H9 (cell line): ENCODE results near the gene KRT86. TPM values are rescaled to one million over a fixed set of nuclear protein-coding genes. Genes with fewer than 3 reads are reported as not detected.
A peak's percentile ranks its signal among the peaks of the same experiment; 100 is the strongest.
"Not testable (repeated sequence)": the region's sequence is repeated elsewhere in the genome, so short reads cannot be mapped to it uniquely, and the experiment has no call there.

Experiments
- DNase-seq: peaks from one replicate; pipeline ENCODE4 v3.0.0-alpha.2; 2017
- H2AFZ ChIP-seq: one replicate; pipeline ENCODE4 v1.6.1; 2013; ENCODE audit warnings: mild to moderate bottlenecking, low read length, control low read depth, moderate library complexity
- H2AK5ac ChIP-seq: 2 replicates; pipeline ENCODE4 v1.6.1; 2013; ENCODE audit warnings: low read length, control low read depth, mixed read lengths; ENCODE audit not compliant: insufficient read length
- H2BK120ac ChIP-seq: one replicate; pipeline ENCODE4 v1.6.1; 2013; ENCODE audit warnings: low read depth, mild to moderate bottlenecking, low read length, control low read depth, inconsistent platforms; ENCODE audit not compliant: poor library complexity, severe bottlenecking
- H2BK12ac ChIP-seq: 2 replicates; pipeline ENCODE4 v1.6.1; 2013; ENCODE audit warnings: low read length, control low read depth, mixed read lengths, low read depth; ENCODE audit not compliant: insufficient read length
- H2BK15ac ChIP-seq: 2 replicates; pipeline ENCODE4 v1.6.1; 2013; ENCODE audit warnings: low read depth, low read length, control low read depth
- H2BK20ac ChIP-seq: one replicate; pipeline ENCODE4 v1.6.1; 2013; ENCODE audit warnings: low read depth, mild to moderate bottlenecking, low read length, control low read depth, inconsistent platforms; ENCODE audit not compliant: poor library complexity, severe bottlenecking
- H2BK5ac ChIP-seq: 2 replicates; pipeline ENCODE4 v1.6.1; 2013; ENCODE audit warnings: low read length, control low read depth, mixed read lengths; ENCODE audit not compliant: insufficient read length
- H3K14ac ChIP-seq: 2 replicates; pipeline ENCODE4 v1.6.1; 2013; ENCODE audit warnings: low read length, control low read depth; ENCODE audit not compliant: insufficient read depth
- H3K18ac ChIP-seq: 2 replicates; pipeline ENCODE4 v1.6.1; 2013; ENCODE audit warnings: low read depth, mild to moderate bottlenecking, mixed read lengths, low read length, control low read depth; ENCODE audit not compliant: insufficient read length
- H3K23ac ChIP-seq: 2 replicates; pipeline ENCODE4 v1.6.1; 2013; ENCODE audit warnings: low read length, control low read depth, mixed read lengths, low read depth; ENCODE audit not compliant: insufficient read length
- H3K23me2 ChIP-seq: 2 replicates; pipeline ENCODE4 v1.6.1; 2013; ENCODE audit warnings: low read depth, mild to moderate bottlenecking, mixed read lengths, low read length, control low read depth; ENCODE audit not compliant: insufficient read length, poor library complexity, severe bottlenecking
- H3K27ac ChIP-seq: 2 replicates; pipeline ENCODE4 v1.5.1; 2013; ENCODE audit warnings: low read length, control low read depth, mixed read lengths, low read depth; ENCODE audit not compliant: insufficient read length
- H3K27me3 ChIP-seq: 2 replicates; pipeline ENCODE4 v1.6.1; 2013; ENCODE audit warnings: low read length, control low read depth, inconsistent platforms; ENCODE audit not compliant: insufficient read depth
- H3K4ac ChIP-seq: 2 replicates; pipeline ENCODE4 v1.6.1; 2013; ENCODE audit warnings: low read depth, mild to moderate bottlenecking, control low read depth, inconsistent platforms, low read length, moderate library complexity
- H3K4me1 ChIP-seq: 2 replicates; pipeline ENCODE4 v1.6.1; 2013; ENCODE audit warnings: low read length, control low read depth, inconsistent platforms; ENCODE audit not compliant: insufficient read depth
- H3K4me2 ChIP-seq: 2 replicates; pipeline ENCODE4 v1.6.1; 2013; ENCODE audit warnings: low read length, control low read depth, mixed read lengths; ENCODE audit not compliant: insufficient read length, insufficient read depth
- H3K56ac ChIP-seq: 2 replicates; pipeline ENCODE4 v1.6.1; 2013; ENCODE audit warnings: low read depth, mild to moderate bottlenecking, mixed read lengths, low read length, control low read depth; ENCODE audit not compliant: insufficient read length
- H3K79me1 ChIP-seq: 2 replicates; pipeline ENCODE4 v1.6.1; 2013; ENCODE audit warnings: low read depth, mild to moderate bottlenecking, moderate library complexity, low read length, control low read depth, inconsistent platforms; ENCODE audit not compliant: insufficient read depth, poor library complexity, severe bottlenecking
- H3K79me2 ChIP-seq: 2 replicates; pipeline ENCODE4 v1.6.1; 2013; ENCODE audit warnings: low read length, control low read depth, inconsistent platforms; ENCODE audit not compliant: insufficient read depth
- H3K9ac ChIP-seq: 2 replicates; pipeline ENCODE4 v1.6.1; 2013; ENCODE audit warnings: low read length, control low read depth, mixed read lengths; ENCODE audit not compliant: insufficient read length; ENCODE audit errors: extremely low read depth
- H3K9me3 ChIP-seq: one replicate; pipeline ENCODE4 v1.6.1; 2013; ENCODE audit warnings: low read depth, low read length, inconsistent platforms; ENCODE audit not compliant: control insufficient read depth
- H3T11ph ChIP-seq: one replicate; pipeline ENCODE4 v1.6.1; 2013; ENCODE audit warnings: mild to moderate bottlenecking, low read length, control low read depth, inconsistent platforms
- H4K20me1 ChIP-seq: one replicate; pipeline ENCODE4 v1.6.1; 2013; ENCODE audit not compliant: control insufficient read depth, insufficient read length, insufficient read depth
- H4K5ac ChIP-seq: 2 replicates; pipeline ENCODE4 v1.6.1; 2013; ENCODE audit warnings: low read depth, mild to moderate bottlenecking, mixed read lengths, low read length, control low read depth; ENCODE audit not compliant: insufficient read length
- H4K8ac ChIP-seq: replicated peaks from 2 replicates; pipeline ENCODE4 v1.6.1; 2013; ENCODE audit warnings: low read length, control low read depth, mixed read lengths, low read depth; ENCODE audit not compliant: insufficient read length
- H4K91ac ChIP-seq: 2 replicates; pipeline ENCODE4 v1.6.1; 2013; ENCODE audit warnings: low read depth, mild to moderate bottlenecking, moderate library complexity, mixed read lengths, low read length, control low read depth; ENCODE audit not compliant: insufficient read length
- H3K27ac Mint-ChIP-seq, 3 experiments: 2 replicates in 2 of 3; 3 replicates in 1 of 3; pipeline ENCODE4 v1.8.0; 2020 to 2021; ENCODE audit warnings: mixed read lengths in 3 of 3, mild to moderate bottlenecking in 1 of 3, moderate library complexity in 1 of 3
- H3K27me3 Mint-ChIP-seq: 2 replicates; pipeline ENCODE4 v1.8.0; 2021; ENCODE audit warnings: low read depth, mild to moderate bottlenecking, moderate library complexity, mixed read lengths
- H3K36me3 Mint-ChIP-seq, 3 experiments: 2 replicates in 2 of 3; 3 replicates in 1 of 3; pipeline ENCODE4 v1.8.0; 2020 to 2021; ENCODE audit warnings: low read depth in 3 of 3, mixed read lengths in 3 of 3; ENCODE audit not compliant: insufficient read depth in 1 of 3
- H3K4me1 Mint-ChIP-seq, 2 experiments: 2 replicates each; pipeline ENCODE4 v1.8.0; 2020; ENCODE audit warnings: mixed read lengths in 2 of 2
- H3K4me3 Mint-ChIP-seq, 2 experiments: 2 replicates in 1 of 2; 3 replicates in 1 of 2; pipeline ENCODE4 v1.8.0; 2020 to 2021; ENCODE audit warnings: mild to moderate bottlenecking in 2 of 2, mixed read lengths in 2 of 2, moderate library complexity in 1 of 2
- H3K9me3 Mint-ChIP-seq, 2 experiments: 2 replicates in 1 of 2; 3 replicates in 1 of 2; pipeline ENCODE4 v1.8.0; 2020; ENCODE audit warnings: mild to moderate bottlenecking in 2 of 2, mixed read lengths in 2 of 2, moderate library complexity in 1 of 2
- WGBS: extraction: QIAGEN DNeasy Blood & Tissue Kit; methylation state at CpG from one replicate; pipeline ENCODE4 v1.1.7; 2013; ENCODE audit warnings: missing lambda C conversion rate, low lambda C conversion rate, mixed read lengths; ENCODE audit not compliant: insufficient read length; ENCODE audit errors: extremely low coverage; 5-methylcytosine and 5-hydroxymethylcytosine counted together
- total RNA-seq: library from RNA; stranded (reverse); gene quantifications from 2 replicates; pipeline ENCODE4 v1.2.1, GENCODE V29; 2021
- TF ChIP-seq, protein P1 (sequence below): fragments of 200-600 bp; sonication (generic); conservative IDR thresholded peaks from 3 replicates; pipeline ENCODE4 v1.8.0; 2021; ENCODE audit warnings: antibody characterized with exemption, mild to moderate bottlenecking

The KRT86 gene
- total RNA-seq, 1 experiment from 2014 or later = not detected

DNA sequence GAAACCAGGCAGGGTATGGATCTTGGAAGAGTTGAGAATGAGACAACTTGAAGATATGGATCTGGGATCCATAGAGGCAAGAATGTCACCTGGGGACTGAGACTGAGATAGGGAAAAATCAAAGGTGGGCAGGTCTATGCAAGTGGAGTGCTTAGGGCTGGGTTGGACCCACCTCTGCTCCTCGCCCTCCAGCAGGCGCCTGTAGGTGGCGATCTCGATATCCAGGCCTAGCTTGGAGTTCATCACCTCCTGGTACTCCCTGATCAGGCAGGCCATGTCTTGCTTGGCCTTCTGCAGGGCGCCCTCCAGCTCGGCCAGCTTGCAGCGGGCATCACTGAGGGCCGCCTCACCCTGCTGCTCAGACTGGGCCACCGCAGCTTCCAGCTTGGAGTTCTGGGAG is 41.3 kb downstream of the KRT86 start:
- H3K4me1 Mint-ChIP-seq, H3K4me3 Mint-ChIP-seq, H2AK5ac ChIP-seq, H3K14ac ChIP-seq, H2BK12ac ChIP-seq, H3K4me2 ChIP-seq, H3K9ac ChIP-seq, H2BK5ac ChIP-seq, H2BK15ac ChIP-seq, H3K23me2 ChIP-seq, H3K79me1 ChIP-seq, H3K9me3 Mint-ChIP-seq, H4K8ac ChIP-seq, H3K23ac ChIP-seq, H2BK120ac ChIP-seq, H3K56ac ChIP-seq, H3K27me3 ChIP-seq, H3K4ac ChIP-seq, H4K20me1 ChIP-seq, H4K5ac ChIP-seq, H2BK20ac ChIP-seq, H4K91ac ChIP-seq, H3K79me2 ChIP-seq, H3K27ac Mint-ChIP-seq, H3K36me3 Mint-ChIP-seq, H3K18ac ChIP-seq, H3K27ac ChIP-seq, H3T11ph ChIP-seq, H3K4me1 ChIP-seq, H2AFZ ChIP-seq, H3K9me3 ChIP-seq: not testable (repeated sequence)
- peak; percentile 87 for DNase-seq
- TF ChIP-seq, protein P1, sequence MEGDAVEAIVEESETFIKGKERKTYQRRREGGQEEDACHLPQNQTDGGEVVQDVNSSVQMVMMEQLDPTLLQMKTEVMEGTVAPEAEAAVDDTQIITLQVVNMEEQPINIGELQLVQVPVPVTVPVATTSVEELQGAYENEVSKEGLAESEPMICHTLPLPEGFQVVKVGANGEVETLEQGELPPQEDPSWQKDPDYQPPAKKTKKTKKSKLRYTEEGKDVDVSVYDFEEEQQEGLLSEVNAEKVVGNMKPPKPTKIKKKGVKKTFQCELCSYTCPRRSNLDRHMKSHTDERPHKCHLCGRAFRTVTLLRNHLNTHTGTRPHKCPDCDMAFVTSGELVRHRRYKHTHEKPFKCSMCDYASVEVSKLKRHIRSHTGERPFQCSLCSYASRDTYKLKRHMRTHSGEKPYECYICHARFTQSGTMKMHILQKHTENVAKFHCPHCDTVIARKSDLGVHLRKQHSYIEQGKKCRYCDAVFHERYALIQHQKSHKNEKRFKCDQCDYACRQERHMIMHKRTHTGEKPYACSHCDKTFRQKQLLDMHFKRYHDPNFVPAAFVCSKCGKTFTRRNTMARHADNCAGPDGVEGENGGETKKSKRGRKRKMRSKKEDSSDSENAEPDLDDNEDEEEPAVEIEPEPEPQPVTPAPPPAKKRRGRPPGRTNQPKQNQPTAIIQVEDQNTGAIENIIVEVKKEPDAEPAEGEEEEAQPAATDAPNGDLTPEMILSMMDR = peak; percentile 75
- no CpG with 5 or more reads among the region's 9 CpGs for WGBS
- peaks cover 47% of the 10 kb centered on the region for H3K27me3 Mint-ChIP-seq
